Measurements from ENCODE around the gene FBXO21.

- no peak for TF ChIP-seq CTCF (IDR thresholded peaks at IDR 0.05)
- TF ChIP-seq EZH2phosphoT487 (IDR thresholded peaks at IDR 0.05): no peak
- no peak for TF ChIP-seq EZH2 (IDR thresholded peaks at IDR 0.05)
Measured at GRCh38 chr12:117143008-117143532, 47.2 kb downstream of the FBXO21 start.

All from neural progenitor cell (in vitro differentiated cells).